GM10248 (cell line): ENCODE data around the gene OTUD4.
A peak's percentile ranks its signal among the peaks of the same experiment; 100 is the strongest.

Source experiments
- CTCF ChIA-PET: fragments of 300-600 bp; sonication (Branson Sonifier 250); formaldehyde crosslinking; extraction: SDS; loops from one replicate; lab custom pipeline; 2021; ENCODE audit warnings: antibody characterized with exemption; lab: Yijun Ruan, JAX
- POLR2A ChIA-PET: fragments of 350-650 bp; sonication (Branson Sonifier 250); formaldehyde crosslinking; extraction: SDS; loops from one replicate; lab custom pipeline; 2020; ENCODE audit warnings: antibody characterized with exemption; lab: Yijun Ruan, JAX
- DNase-seq: peaks from one replicate; pipeline ENCODE4 v3.0.0; 2012; ENCODE audit errors: extremely low spot score
- TF ChIP-seq, protein P1 (sequence below): IDR thresholded peaks from 2 replicates; pipeline ENCODE4 v1.5.1; 2012; ENCODE audit warnings: mild to moderate bottlenecking, low read depth; ENCODE audit errors: extremely low read depth, missing control alignments, control extremely low read depth

The OTUD4 gene

GRCh38 chr4:145161549-145161948, 18.8 kb downstream of the OTUD4 start:
- TF ChIP-seq, protein P1, sequence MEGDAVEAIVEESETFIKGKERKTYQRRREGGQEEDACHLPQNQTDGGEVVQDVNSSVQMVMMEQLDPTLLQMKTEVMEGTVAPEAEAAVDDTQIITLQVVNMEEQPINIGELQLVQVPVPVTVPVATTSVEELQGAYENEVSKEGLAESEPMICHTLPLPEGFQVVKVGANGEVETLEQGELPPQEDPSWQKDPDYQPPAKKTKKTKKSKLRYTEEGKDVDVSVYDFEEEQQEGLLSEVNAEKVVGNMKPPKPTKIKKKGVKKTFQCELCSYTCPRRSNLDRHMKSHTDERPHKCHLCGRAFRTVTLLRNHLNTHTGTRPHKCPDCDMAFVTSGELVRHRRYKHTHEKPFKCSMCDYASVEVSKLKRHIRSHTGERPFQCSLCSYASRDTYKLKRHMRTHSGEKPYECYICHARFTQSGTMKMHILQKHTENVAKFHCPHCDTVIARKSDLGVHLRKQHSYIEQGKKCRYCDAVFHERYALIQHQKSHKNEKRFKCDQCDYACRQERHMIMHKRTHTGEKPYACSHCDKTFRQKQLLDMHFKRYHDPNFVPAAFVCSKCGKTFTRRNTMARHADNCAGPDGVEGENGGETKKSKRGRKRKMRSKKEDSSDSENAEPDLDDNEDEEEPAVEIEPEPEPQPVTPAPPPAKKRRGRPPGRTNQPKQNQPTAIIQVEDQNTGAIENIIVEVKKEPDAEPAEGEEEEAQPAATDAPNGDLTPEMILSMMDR = no peak
- POLR2A ChIA-PET = interaction anchor here (0.8 kb wide), 1 partner anchor 61 kb away, joined by 3 read pairs; no protein-coding TSS in a partner anchor
- CTCF ChIA-PET = interaction anchor here (0.9 to 4.5 kb wide), 6 partner anchors 9 to 451 kb away, joined by 3 to 11 read pairs (median 4); no protein-coding TSS in a partner anchor
- DNase-seq = no peak

- no peak for DNase-seq
- TF ChIP-seq, protein P1 = no peak
- CTCF ChIA-PET = interaction anchor here (1.1 kb wide), 1 partner anchor 452 kb away, joined by 4 read pairs; no protein-coding TSS in a partner anchor
- POLR2A ChIA-PET = no interaction called here
Measured at GRCh38 chr4:145156986-145157385, 23.4 kb downstream of the OTUD4 start.

DNA sequence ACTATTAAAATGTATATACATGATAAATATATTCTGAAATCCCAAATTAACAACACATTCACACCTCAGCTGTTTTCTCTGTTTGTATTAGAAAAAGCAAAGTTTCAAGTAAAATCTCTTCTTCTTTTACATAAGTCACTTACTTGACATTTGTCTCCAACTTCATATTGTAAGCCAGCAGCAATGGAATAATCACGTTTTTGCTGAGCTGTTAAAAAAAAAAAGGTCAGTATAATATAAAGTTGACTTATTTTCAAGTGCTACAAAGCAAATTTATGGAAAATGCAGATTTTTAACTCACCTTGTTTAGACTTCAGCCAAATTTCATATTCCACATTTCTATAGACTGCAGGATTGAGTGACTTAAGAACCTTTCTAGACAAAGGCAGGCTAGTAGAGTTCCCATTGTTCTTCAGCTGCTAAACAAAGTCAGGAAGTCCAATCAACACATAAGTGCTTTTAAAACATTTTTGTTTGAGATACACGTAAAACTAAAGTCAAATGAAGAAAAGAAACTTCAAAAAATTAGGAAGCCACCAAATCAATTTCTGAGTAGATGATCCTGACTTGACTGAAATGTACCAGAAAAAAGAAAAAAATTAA, 25.0 kb downstream of the OTUD4 start:
- POLR2A ChIA-PET = no interaction called here
- CTCF ChIA-PET = interaction anchor here (0.7 to 2.4 kb wide), 11 partner anchors 10 to 461 kb away, joined by 3 to 10 read pairs (median 3); no protein-coding TSS in a partner anchor
- TF ChIP-seq, protein P1 = no peak
- DNase-seq = no peak

DNA sequence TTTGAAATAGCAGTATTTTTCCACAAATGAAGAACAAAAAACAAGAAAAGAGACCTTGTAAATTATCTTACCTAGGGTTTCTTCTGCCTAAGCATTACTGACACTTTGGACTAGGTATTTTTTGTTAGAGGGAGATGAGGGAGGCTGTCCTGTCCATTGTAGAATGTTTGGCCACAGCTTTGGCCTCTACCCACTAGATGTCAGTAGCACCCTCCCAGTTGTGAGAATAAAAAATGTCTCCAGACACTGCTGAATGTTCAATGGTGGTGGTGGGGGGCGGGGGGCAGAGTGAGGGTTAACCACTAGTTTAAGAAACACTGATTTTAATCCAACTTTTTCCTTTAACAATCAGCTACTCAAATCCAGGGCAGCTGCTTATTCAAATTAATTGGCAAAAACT, 25.8 kb downstream of the OTUD4 start:
- ChIA-PET CTCF (interaction anchor here (0.5 to 2.4 kb wide), 12 partner anchors 10 to 591 kb away, joined by 3 to 10 read pairs (median 3); no protein-coding TSS in a partner anchor), POLR2A (no interaction called here)
- TF ChIP-seq, protein P1 = peak; percentile 74
- DNase-seq = peak; percentile 26

- ChIA-PET CTCF (interaction anchor here (0.7 to 2.4 kb wide), 8 partner anchors 9 to 456 kb away, joined by 3 to 8 read pairs (median 4); no protein-coding TSS in a partner anchor), POLR2A (no interaction called here)
- DNase-seq = no peak
- TF ChIP-seq, protein P1 = no peak
Measured at GRCh38 chr4:145153904-145154298, 26.5 kb downstream of the OTUD4 start.

- POLR2A ChIA-PET = no interaction called here
- CTCF ChIA-PET = interaction anchor here (1.2 kb wide), 1 partner anchor 404 kb away, joined by 3 read pairs; no protein-coding TSS in a partner anchor
- DNase-seq = no peak
- TF ChIP-seq, protein P1 = no peak
Measured at GRCh38 chr4:145153181-145153903, 27.0 kb downstream of the OTUD4 start.
